Loucy (cell line): ENCODE results near the gene ACOT4.
"Not testable (repeated sequence)": the region's sequence is repeated elsewhere in the genome, so short reads cannot be mapped to it uniquely, and the experiment has no call there.

ENCODE experiments used
- EZH2phosphoT487 ChIP-seq: fragments of 200-600 bp; IDR thresholded peaks from 2 replicates; pipeline ENCODE4 v1.6.1; 2018; ENCODE audit warnings: antibody characterized with exemption, mild to moderate bottlenecking, moderate library complexity, borderline replicate concordance
- TF ChIP-seq, protein P1 (sequence below): fragments of 200-600 bp; sonication (generic); conservative IDR thresholded peaks from 2 replicates; pipeline ENCODE4 v1.5.1; 2014; ENCODE audit warnings: mild to moderate bottlenecking, antibody characterized with exemption, low read length

- TF ChIP-seq, protein P1, sequence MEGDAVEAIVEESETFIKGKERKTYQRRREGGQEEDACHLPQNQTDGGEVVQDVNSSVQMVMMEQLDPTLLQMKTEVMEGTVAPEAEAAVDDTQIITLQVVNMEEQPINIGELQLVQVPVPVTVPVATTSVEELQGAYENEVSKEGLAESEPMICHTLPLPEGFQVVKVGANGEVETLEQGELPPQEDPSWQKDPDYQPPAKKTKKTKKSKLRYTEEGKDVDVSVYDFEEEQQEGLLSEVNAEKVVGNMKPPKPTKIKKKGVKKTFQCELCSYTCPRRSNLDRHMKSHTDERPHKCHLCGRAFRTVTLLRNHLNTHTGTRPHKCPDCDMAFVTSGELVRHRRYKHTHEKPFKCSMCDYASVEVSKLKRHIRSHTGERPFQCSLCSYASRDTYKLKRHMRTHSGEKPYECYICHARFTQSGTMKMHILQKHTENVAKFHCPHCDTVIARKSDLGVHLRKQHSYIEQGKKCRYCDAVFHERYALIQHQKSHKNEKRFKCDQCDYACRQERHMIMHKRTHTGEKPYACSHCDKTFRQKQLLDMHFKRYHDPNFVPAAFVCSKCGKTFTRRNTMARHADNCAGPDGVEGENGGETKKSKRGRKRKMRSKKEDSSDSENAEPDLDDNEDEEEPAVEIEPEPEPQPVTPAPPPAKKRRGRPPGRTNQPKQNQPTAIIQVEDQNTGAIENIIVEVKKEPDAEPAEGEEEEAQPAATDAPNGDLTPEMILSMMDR: not testable (repeated sequence)
- TF ChIP-seq EZH2phosphoT487: not testable (repeated sequence)
Observed at GRCh38 chr14:73562256-73562655, 29.4 kb upstream of the ACOT4 start.
